ENCODE measurements around the gene CNN2. TPM values are rescaled to one million over a fixed set of nuclear protein-coding genes. Genes with fewer than 3 reads are reported as not detected.
A peak's percentile ranks its signal among the peaks of the same experiment; 100 is the strongest.

The CNN2 gene
- total RNA-seq, 2 donors from 2014 or later: 426 to 469 TPM

DNA sequence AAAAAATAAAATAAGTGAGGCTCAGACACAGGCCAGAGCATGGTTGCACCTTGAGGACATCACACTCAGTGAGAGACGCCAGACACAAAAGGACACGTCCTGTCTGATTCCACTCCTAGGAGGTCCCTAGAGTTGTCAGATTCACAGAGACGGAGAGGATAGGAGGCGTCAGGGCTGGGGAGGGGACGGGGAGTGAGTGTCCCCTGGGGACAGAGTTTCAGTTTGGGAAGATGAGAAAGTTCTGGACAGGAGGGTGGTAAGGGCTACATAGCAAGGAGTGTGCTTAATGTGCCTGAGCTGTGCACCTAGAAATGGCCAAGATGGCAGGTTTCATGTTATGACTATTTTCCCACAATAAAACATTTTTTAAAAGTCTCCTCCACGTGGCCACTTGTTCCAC lies 28.3 kb upstream of the CNN2 start:
- H3K27ac ChIP-seq (ENCODE audit: low read depth, low read length): no peak overlapping the region
- no peak overlapping the region for H3K27ac Mint-ChIP-seq
- no peaks in the 10 kb centered on the region for H3K9me3 ChIP-seq (ENCODE audit: control insufficient read depth, low read length)
- H3K36me3 Mint-ChIP-seq (ENCODE audit: low read depth): no peaks in the 10 kb centered on the region
- no peak overlapping the region for H3K9ac ChIP-seq (ENCODE audit: extremely low read depth, low read length, poor library complexity, severe bottlenecking)
- TF ChIP-seq, protein P1, sequence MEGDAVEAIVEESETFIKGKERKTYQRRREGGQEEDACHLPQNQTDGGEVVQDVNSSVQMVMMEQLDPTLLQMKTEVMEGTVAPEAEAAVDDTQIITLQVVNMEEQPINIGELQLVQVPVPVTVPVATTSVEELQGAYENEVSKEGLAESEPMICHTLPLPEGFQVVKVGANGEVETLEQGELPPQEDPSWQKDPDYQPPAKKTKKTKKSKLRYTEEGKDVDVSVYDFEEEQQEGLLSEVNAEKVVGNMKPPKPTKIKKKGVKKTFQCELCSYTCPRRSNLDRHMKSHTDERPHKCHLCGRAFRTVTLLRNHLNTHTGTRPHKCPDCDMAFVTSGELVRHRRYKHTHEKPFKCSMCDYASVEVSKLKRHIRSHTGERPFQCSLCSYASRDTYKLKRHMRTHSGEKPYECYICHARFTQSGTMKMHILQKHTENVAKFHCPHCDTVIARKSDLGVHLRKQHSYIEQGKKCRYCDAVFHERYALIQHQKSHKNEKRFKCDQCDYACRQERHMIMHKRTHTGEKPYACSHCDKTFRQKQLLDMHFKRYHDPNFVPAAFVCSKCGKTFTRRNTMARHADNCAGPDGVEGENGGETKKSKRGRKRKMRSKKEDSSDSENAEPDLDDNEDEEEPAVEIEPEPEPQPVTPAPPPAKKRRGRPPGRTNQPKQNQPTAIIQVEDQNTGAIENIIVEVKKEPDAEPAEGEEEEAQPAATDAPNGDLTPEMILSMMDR (conservative IDR thresholded peaks at IDR 0.05): no peak
- H3K4me3 Mint-ChIP-seq: no peak overlapping the region
- no peak overlapping the region for H3K4me3 ChIP-seq (ENCODE audit: low read length)
- H3K4me1 Mint-ChIP-seq: peaks cover 4% of the 10 kb centered on the region
- no peaks in the 10 kb centered on the region for H3K4me1 ChIP-seq (ENCODE audit: control insufficient read depth, insufficient read depth, low read length)
- peaks cover 53% of the 10 kb centered on the region for H3K27me3 ChIP-seq (ENCODE audit: control insufficient read depth, insufficient read depth, low read length, poor library complexity, severe bottlenecking)
- H3K27me3 Mint-ChIP-seq (ENCODE audit: insufficient read depth): peaks cover 55% of the 10 kb centered on the region
- no peaks in the 10 kb centered on the region for H3K9me3 Mint-ChIP-seq
- DNase-seq: no peak
- peaks cover 5% of the 10 kb centered on the region for H3K36me3 ChIP-seq (ENCODE audit: control insufficient read depth, insufficient read depth, low read length)
- 60 to 69% methylated on average over 6 of the region's 6 CpGs for WGBS, 2 experiments (ENCODE audit: insufficient coverage in 1 of 2, insufficient read length in 1 of 2)

DNA sequence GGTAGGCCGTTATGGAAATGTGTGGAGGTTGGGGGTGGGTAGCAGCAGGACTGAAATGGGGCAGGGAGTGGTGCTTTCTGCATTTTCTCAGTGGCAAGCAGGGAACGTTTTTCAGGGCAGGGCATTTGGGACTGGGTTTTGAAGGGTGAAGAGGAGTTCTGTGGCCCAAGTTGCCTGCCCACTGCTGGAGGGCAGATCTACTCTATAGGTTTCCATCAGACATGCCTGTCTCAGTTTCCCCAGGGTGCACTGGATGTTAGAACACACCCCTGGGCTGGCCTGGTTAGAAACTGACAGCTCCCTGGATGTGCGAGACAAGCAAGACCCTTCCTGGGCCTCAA lies 27.1 kb upstream of the CNN2 start:
- peaks cover 55% of the 10 kb centered on the region for H3K27me3 Mint-ChIP-seq (ENCODE audit: insufficient read depth)
- no peak overlapping the region for H3K4me3 Mint-ChIP-seq
- Histone ChIP-seq H3K9ac (ENCODE audit: extremely low read depth, low read length, poor library complexity, severe bottlenecking) (no peak overlapping the region), H3K4me1 (ENCODE audit: control insufficient read depth, insufficient read depth, low read length) (no peaks in the 10 kb centered on the region), H3K27ac (ENCODE audit: low read depth, low read length) (no peak overlapping the region), H3K4me3 (ENCODE audit: low read length) (no peak overlapping the region), H3K36me3 (ENCODE audit: control insufficient read depth, insufficient read depth, low read length) (peaks cover 2% of the 10 kb centered on the region), H3K9me3 (ENCODE audit: control insufficient read depth, low read length) (no peaks in the 10 kb centered on the region), H3K27me3 (ENCODE audit: control insufficient read depth, insufficient read depth, low read length, poor library complexity, severe bottlenecking) (peaks cover 53% of the 10 kb centered on the region)
- H3K27ac Mint-ChIP-seq: no peak overlapping the region
- peaks cover 4% of the 10 kb centered on the region for H3K4me1 Mint-ChIP-seq
- no peaks in the 10 kb centered on the region for H3K9me3 Mint-ChIP-seq
- TF ChIP-seq, protein P1 (conservative IDR thresholded peaks at IDR 0.05): no peak
- H3K36me3 Mint-ChIP-seq (ENCODE audit: low read depth): no peaks in the 10 kb centered on the region
- no peak for DNase-seq
- WGBS, 2 experiments (ENCODE audit: insufficient coverage in 1 of 2, insufficient read length in 1 of 2): 86 to 90% methylated on average over 2 to 3 of the region's 3 CpGs

DNA sequence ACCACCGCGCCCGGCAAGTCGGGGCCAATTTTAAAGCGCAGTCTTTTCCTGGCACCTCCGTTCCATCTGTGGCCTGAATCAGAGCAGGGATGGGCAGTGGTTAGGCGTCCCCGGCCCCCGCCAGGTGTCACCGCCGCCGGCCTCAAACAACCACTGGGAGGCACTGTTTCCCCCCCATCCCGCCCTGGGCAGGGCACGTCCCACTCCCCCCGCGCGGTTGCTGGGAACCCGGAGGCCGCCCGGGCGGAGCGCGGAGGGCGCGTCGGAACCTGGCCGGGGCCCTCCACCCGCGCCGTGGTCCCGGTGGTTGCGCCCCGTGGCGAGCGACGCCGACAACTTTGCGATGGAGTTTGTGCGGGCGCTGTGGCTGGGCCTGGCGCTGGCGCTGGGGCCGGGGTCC lies 26.3 kb upstream of the CNN2 start, which contains the start of gene GRIN3B:
TSS of gene GRIN3B (plus strand) at position 325 of the 400 bp plus-strand sequence. CDS start at position 344, 19 bp downstream.
- H3K36me3 Mint-ChIP-seq (ENCODE audit: low read depth): no peaks in the 10 kb centered on the region
- Histone ChIP-seq H3K4me1 (ENCODE audit: control insufficient read depth, insufficient read depth, low read length) (no peaks in the 10 kb centered on the region), H3K4me3 (ENCODE audit: low read length) (no peak within 1 kb of the TSS), H3K9me3 (ENCODE audit: control insufficient read depth, low read length) (no peaks in the 10 kb centered on the region), H3K27ac (ENCODE audit: low read depth, low read length) (no peak within 1 kb of the TSS), H3K36me3 (ENCODE audit: control insufficient read depth, insufficient read depth, low read length) (no peaks in the 10 kb centered on the region), H3K27me3 (ENCODE audit: control insufficient read depth, insufficient read depth, low read length, poor library complexity, severe bottlenecking) (peaks cover 53% of the 10 kb centered on the region), H3K9ac (ENCODE audit: extremely low read depth, low read length, poor library complexity, severe bottlenecking) (no peak within 1 kb of the TSS)
- peaks cover 55% of the 10 kb centered on the region for H3K27me3 Mint-ChIP-seq (ENCODE audit: insufficient read depth)
- DNase-seq: peak; percentile 95
- peak within 1 kb of the TSS; percentile 45 for H3K4me3 Mint-ChIP-seq
- no peak within 1 kb of the TSS for H3K27ac Mint-ChIP-seq
- no peaks in the 10 kb centered on the region for H3K9me3 Mint-ChIP-seq
- TF ChIP-seq, protein P1 (conservative IDR thresholded peaks at IDR 0.05): peak; percentile 91
- peaks cover 4% of the 10 kb centered on the region for H3K4me1 Mint-ChIP-seq
- WGBS, 2 experiments (ENCODE audit: insufficient coverage in 1 of 2, insufficient read length in 1 of 2): 3 to 5% methylated on average over 6 to 43 of the region's 43 CpGs
